K562 (cell line): ENCODE measurements around the gene SEC63. TPM values are rescaled to one million over a fixed set of nuclear protein-coding genes. Genes with fewer than 3 reads are reported as not detected.

ENCODE experiments used
- ARID1B ChIP-seq: fragments of 450-650 bp; IDR thresholded peaks from 2 replicates; pipeline ENCODE4 v1.6.1; 2016; ENCODE audit warnings: antibody characterized with exemption, mild to moderate bottlenecking, inconsistent platforms
- ATF7 ChIP-seq: fragments of 450-650 bp; IDR thresholded peaks from 2 replicates; pipeline ENCODE4 v1.7.1; 2014; ENCODE audit warnings: mild to moderate bottlenecking, moderate library complexity
- BRD9 ChIP-seq: fragments of 450-650 bp; IDR thresholded peaks from 2 replicates; pipeline ENCODE4 v1.6.1; 2018; ENCODE audit warnings: low read depth; ENCODE audit not compliant: partially characterized antibody
- EZH2 ChIP-seq: IDR thresholded peaks from 2 replicates; pipeline ENCODE4 v1.6.1; 2012; ENCODE audit warnings: low read depth, mild to moderate bottlenecking, inconsistent platforms, low read length, borderline replicate concordance
- FOXM1 ChIP-seq, 2 experiments: fragments of 450-650 bp in 1 of 2; sonication (generic) in 1 of 2; formaldehyde crosslinking in 1 of 2; IDR thresholded peaks; 2 replicates each; pipeline versions ENCODE4 v1.6.1 to v1.9.0; 2017 to 2022; ENCODE audit warnings: low read depth in 2 of 2, mild to moderate bottlenecking in 2 of 2, missing genetic modification reagents in 1 of 2, moderate library complexity in 1 of 2
- GABPB1 ChIP-seq: sonication (generic); formaldehyde crosslinking; IDR thresholded peaks from 2 replicates; pipeline ENCODE4 v1.8.0; 2022; ENCODE audit warnings: mild to moderate bottlenecking, missing genetic modification reagents
- KLF1 ChIP-seq: fragments of 450-650 bp; IDR thresholded peaks from 2 replicates; pipeline ENCODE4 v1.6.1; 2016; ENCODE audit warnings: missing genetic modification characterization, missing compliant biosample characterization
- LEF1 ChIP-seq: fragments of 450-650 bp; IDR thresholded peaks from 2 replicates; pipeline ENCODE4 v1.6.1; 2016; ENCODE audit warnings: mild to moderate bottlenecking
- MED1 ChIP-seq: sonication (generic); formaldehyde crosslinking; IDR thresholded peaks from 2 replicates; pipeline ENCODE4 v1.8.1; 2023; ENCODE audit warnings: missing genetic modification reagents, borderline replicate concordance
- MXI1 ChIP-seq: IDR thresholded peaks from 2 replicates; pipeline ENCODE4 v1.6.1; 2011; ENCODE audit warnings: low read depth, mild to moderate bottlenecking, improper control_type of control experiment, low read length
- PRMT5 ChIP-seq: sonication (generic); formaldehyde crosslinking; IDR thresholded peaks from 2 replicates; pipeline ENCODE4 v1.5.0; 2020; ENCODE audit warnings: missing genetic modification reagents
- STAG1 ChIP-seq: sonication (generic); formaldehyde crosslinking; IDR thresholded peaks from 2 replicates; pipeline ENCODE4 v1.5.0; 2020; ENCODE audit warnings: missing genetic modification reagents, borderline replicate concordance
- TAF9B ChIP-seq: fragments of 450-650 bp; IDR thresholded peaks from 2 replicates; pipeline ENCODE4 v1.6.1; 2018; ENCODE audit warnings: mild to moderate bottlenecking; ENCODE audit not compliant: partially characterized antibody
- TFE3 ChIP-seq: fragments of 450-650 bp; formaldehyde crosslinking; IDR thresholded peaks from 2 replicates; pipeline ENCODE4 v1.4.0; 2020; ENCODE audit warnings: mild to moderate bottlenecking, mixed read lengths
- ZFP30 ChIP-seq: fragments of 250-450 bp; sonication (Bioruptor Pico); IDR thresholded peaks from 2 replicates; pipeline ENCODE4 v1.8.0; 2022; ENCODE audit warnings: moderate library complexity, mild to moderate bottlenecking, inconsistent platforms, borderline replicate concordance
- ZNF347 ChIP-seq: fragments of 450-650 bp; formaldehyde crosslinking; IDR thresholded peaks from 2 replicates; pipeline ENCODE4 v1.4.0; 2020; ENCODE audit warnings: low read depth, mild to moderate bottlenecking, moderate library complexity
- ZNF384 ChIP-seq: IDR thresholded peaks from 2 replicates; pipeline ENCODE4 v1.6.1; 2012; ENCODE audit warnings: low read depth, low read length, improper control_type of control experiment
- ZNF551 ChIP-seq: fragments of 250-450 bp; sonication (Bioruptor Pico); IDR thresholded peaks from 2 replicates; pipeline ENCODE4 v1.5.0; 2021; ENCODE audit warnings: mild to moderate bottlenecking, moderate library complexity
- ZNF785 ChIP-seq: fragments of 250-450 bp; sonication (Bioruptor Pico); IDR thresholded peaks from 2 replicates; pipeline ENCODE4 v1.4.0; 2020; ENCODE audit warnings: mild to moderate bottlenecking
- polyA plus RNA-seq, 8 experiments: library from polyadenylated mRNA; depleted of rRNA in 4 of 8; stranded (reverse) in 5 of 8; unstranded in 3 of 8; fragments of >200 nt; fragmentation: Nextera tagmentation in 2 of 8; fragmentation: Illumina TruSeq in 1 of 8; extraction: Ambion mirVana in 2 of 8; extraction: Trizol in 1 of 8; gene quantifications; 2 replicates each; pipeline versions ENCODE4 v1.2.1 to v1.2.3, GENCODE V29; 2011 to 2014; ENCODE audit warnings: inconsistent platforms in 1 of 8, missing spikeins in 1 of 8
- total RNA-seq, 7 experiments: library from RNA; depleted of rRNA in 6 of 7; stranded (reverse); fragments of >200 nt in 6 of 7; fragmentation: Illumina TruSeq in 2 of 7; extraction: Trizol in 2 of 7; gene quantifications; 2 replicates each; pipeline versions ENCODE4 v1.2.1 to v1.2.3, GENCODE V29; 2011 to 2021; ENCODE audit warnings: low replicate concordance in 1 of 7
- TF ChIP-seq, protein P1 (sequence below): fragments of 450-650 bp; IDR thresholded peaks from 2 replicates; pipeline ENCODE4 v1.6.1; 2016; ENCODE audit warnings: low read depth, mild to moderate bottlenecking, moderate library complexity

The SEC63 gene
- total and polyA plus RNA-seq, 9 of the 15 experiments (the other 6 are each of a cell fraction or from before 2014, with no cell fraction given), result 13.8 to 74.6 (median 28.4) TPM

DNA sequence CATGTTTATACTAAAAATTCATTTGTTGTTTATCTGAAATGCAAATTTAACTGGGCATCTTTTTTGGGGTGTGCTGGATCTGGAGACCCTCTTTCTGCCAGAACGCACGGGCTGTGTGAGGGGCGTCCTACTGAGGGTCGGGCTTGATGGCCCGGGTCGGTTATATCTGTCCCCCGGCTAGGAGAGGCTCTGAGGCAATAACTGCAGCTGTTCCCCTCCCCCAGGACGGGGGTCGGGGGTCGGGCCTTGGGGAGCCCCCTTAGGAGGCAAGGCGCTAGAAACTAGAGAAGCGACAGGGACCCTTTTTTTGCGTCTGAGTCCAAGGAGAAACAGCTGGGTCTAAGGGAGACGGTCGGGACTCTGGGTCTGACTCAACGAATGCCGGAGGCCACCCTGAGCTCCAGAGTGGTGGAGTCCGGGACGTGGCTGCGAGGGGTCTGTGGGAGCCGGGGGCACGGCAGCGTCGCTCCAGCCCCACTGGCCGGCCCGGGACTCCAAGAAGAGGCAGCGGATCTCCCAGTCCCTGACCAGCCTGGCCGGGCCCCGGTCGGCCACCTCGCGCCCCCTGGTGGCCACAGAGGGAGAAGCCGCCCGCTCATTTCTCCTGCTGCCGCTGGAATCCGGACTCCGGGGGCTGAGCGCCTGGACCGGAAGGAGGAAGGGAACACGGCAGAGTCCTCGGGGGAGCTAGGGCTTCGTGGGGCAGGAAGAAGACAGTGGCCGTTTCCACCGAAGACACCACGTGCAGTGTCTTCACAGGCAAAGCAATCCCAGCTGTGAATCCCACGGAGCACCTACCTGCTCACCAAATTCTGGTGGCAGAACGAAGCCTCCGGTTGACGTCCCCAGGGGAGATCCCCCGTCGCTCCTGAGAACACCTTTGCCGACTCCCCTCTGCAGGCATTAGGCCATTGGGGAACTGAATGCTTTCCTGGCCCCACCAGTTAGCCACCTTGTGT lies 109.9 kb downstream of the SEC63 start (continued):
- no peak for TF ChIP-seq FOXM1 (IDR thresholded peaks at IDR 0.05; ENCODE audit: low read depth)
- no peak for TF ChIP-seq FOXM1 (CRISPR knock-in tag; IDR thresholded peaks at IDR 0.05; ENCODE audit: low read depth)
- peak; percentile 71; the same call in 1 of the 2 replicates for TF ChIP-seq GABPB1
- no peak for TF ChIP-seq MXI1
- TF ChIP-seq ZNF785 (CRISPR knock-in tag), result no peak
- no peak for TF ChIP-seq ZNF347 (CRISPR knock-in tag)
- TF ChIP-seq TAF9B, result no peak
- peak; percentile 28; the same call in 1 of the 2 replicates for TF ChIP-seq STAG1 (CRISPR knock-in tag)
- no peak for TF ChIP-seq KLF1 (tag)
- no peak for TF ChIP-seq EZH2
- TF ChIP-seq BRD9, result no peak
- TF ChIP-seq ZNF384, result no peak
- TF ChIP-seq LEF1, result no peak
- peak; percentile 74 for TF ChIP-seq ATF7
- no peak for TF ChIP-seq MED1
- TF ChIP-seq, protein P1, sequence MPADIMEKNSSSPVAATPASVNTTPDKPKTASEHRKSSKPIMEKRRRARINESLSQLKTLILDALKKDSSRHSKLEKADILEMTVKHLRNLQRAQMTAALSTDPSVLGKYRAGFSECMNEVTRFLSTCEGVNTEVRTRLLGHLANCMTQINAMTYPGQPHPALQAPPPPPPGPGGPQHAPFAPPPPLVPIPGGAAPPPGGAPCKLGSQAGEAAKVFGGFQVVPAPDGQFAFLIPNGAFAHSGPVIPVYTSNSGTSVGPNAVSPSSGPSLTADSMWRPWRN, result no peak
- no peak for TF ChIP-seq ZNF551
- 0 out of 2 replicates have a peak, but pooled peaks have one; percentile 13 for TF ChIP-seq ARID1B
- TF ChIP-seq ZFP30 (CRISPR knock-in tag), result no peak
- TF ChIP-seq PRMT5, result no peak
- TF ChIP-seq TFE3 (CRISPR knock-in tag), result no peak
